ENCODE data around the gene KRTAP10-9. TPM values are rescaled to one million over a fixed set of nuclear protein-coding genes. Genes with fewer than 3 reads are reported as not detected.

KRTAP10-9 gene
- total RNA-seq, 1 donor from 2014 or later = not detected

- no peak for DNase-seq (ENCODE audit: low read depth)
- peaks cover 14% of the 10 kb centered on the region for H3K27me3 Mint-ChIP-seq (ENCODE audit: low read depth, unreplicated experiment)
- Histone ChIP-seq H3K9me3 (ENCODE audit: insufficient read depth, low read depth, low read length) (peaks cover 4% of the 10 kb centered on the region), H3K4me2 (ENCODE audit: low read length) (no peak overlapping the region), H3K27ac (ENCODE audit: low read depth, low read length) (no peak overlapping the region), H3K27me3 (ENCODE audit: insufficient read depth, low read length) (no peaks in the 10 kb centered on the region), H3K79me2 (ENCODE audit: insufficient read depth, low read length) (no peaks in the 10 kb centered on the region), H4K20me1 (ENCODE audit: insufficient read depth, low read length) (no peaks in the 10 kb centered on the region), H3K36me3 (ENCODE audit: insufficient read depth, low read length) (no peaks in the 10 kb centered on the region), H3K4me1 (ENCODE audit: insufficient read depth, low read length) (no peaks in the 10 kb centered on the region), H3K4me3 (ENCODE audit: insufficient read depth, low read depth, low read length) (no peak overlapping the region), H3K9ac (ENCODE audit: low read length) (no peak overlapping the region), H2AFZ (ENCODE audit: low read depth, low read length) (no peak overlapping the region)
- FAIRE-seq = no peak
- H3K4me1 Mint-ChIP-seq (ENCODE audit: low read depth, unreplicated experiment) = no peaks in the 10 kb centered on the region
- H3K4me3 Mint-ChIP-seq (ENCODE audit: unreplicated experiment) = no peak overlapping the region
- H3K9me3 Mint-ChIP-seq (ENCODE audit: unreplicated experiment) = peaks cover 42% of the 10 kb centered on the region
- no peak overlapping the region for H3K27ac Mint-ChIP-seq (ENCODE audit: unreplicated experiment)
- no peaks in the 10 kb centered on the region for H3K36me3 Mint-ChIP-seq (ENCODE audit: low read depth, unreplicated experiment)
- TF ChIP-seq EZH2 (IDR thresholded peaks at IDR 0.05; ENCODE audit: insufficient read depth, low read length) = no peak
- TF ChIP-seq CTCF (IDR thresholded peaks at IDR 0.05; ENCODE audit: insufficient read depth, low read depth, low read length) = no peak
These were observed 43.9 kb downstream of the KRTAP10-9 start for GRCh38 chr21:44670642-44671432.

- Histone ChIP-seq H3K4me1 (ENCODE audit: insufficient read depth, low read length) (no peaks in the 10 kb centered on the region), H3K27me3 (ENCODE audit: insufficient read depth, low read length) (peaks cover 1% of the 10 kb centered on the region), H3K36me3 (ENCODE audit: insufficient read depth, low read length) (no peaks in the 10 kb centered on the region), H3K4me3 (ENCODE audit: insufficient read depth, low read depth, low read length) (no peak overlapping the region), H3K9me3 (ENCODE audit: insufficient read depth, low read depth, low read length) (peaks cover 4% of the 10 kb centered on the region), H3K79me2 (ENCODE audit: insufficient read depth, low read length) (no peaks in the 10 kb centered on the region), H2AFZ (ENCODE audit: low read depth, low read length) (no peak overlapping the region), H3K27ac (ENCODE audit: low read depth, low read length) (no peak overlapping the region), H4K20me1 (ENCODE audit: insufficient read depth, low read length) (no peaks in the 10 kb centered on the region), H3K9ac (ENCODE audit: low read length) (no peak overlapping the region), H3K4me2 (ENCODE audit: low read length) (no peak overlapping the region)
- Mint-ChIP-seq H3K27me3 (ENCODE audit: low read depth, unreplicated experiment) (peaks cover 19% of the 10 kb centered on the region), H3K9me3 (ENCODE audit: unreplicated experiment) (peaks cover 45% of the 10 kb centered on the region), H3K4me3 (ENCODE audit: unreplicated experiment) (no peak overlapping the region), H3K36me3 (ENCODE audit: low read depth, unreplicated experiment) (no peaks in the 10 kb centered on the region), H3K27ac (ENCODE audit: unreplicated experiment) (no peak overlapping the region), H3K4me1 (ENCODE audit: low read depth, unreplicated experiment) (no peaks in the 10 kb centered on the region)
- TF ChIP-seq EZH2 (IDR thresholded peaks at IDR 0.05; ENCODE audit: insufficient read depth, low read length) (no peak), CTCF (IDR thresholded peaks at IDR 0.05; ENCODE audit: insufficient read depth, low read depth, low read length) (no peak)
- DNase-seq (ENCODE audit: low read depth) = no peak
- no peak for FAIRE-seq
These were observed 45.0 kb downstream of the KRTAP10-9 start for GRCh38 chr21:44671911-44672310.

DNA sequence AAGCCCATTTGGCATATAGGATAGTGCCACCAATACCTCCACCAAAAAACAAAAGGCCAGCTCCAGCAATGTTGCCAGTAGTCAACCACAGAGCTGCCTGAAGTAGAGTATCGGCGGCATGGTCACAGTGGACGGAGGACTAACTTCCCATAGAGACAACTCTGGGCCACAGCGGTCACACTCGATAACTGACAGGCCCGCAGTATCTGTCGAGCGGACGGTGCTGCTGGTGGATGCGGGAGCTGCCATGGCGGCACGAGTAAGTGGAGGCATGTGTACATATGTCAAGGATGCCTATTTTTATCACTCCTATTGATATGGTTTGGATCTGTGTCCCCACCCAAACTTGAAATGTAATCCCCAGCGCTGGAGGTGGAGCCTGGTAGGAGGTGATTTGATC, 51.0 kb downstream of the KRTAP10-9 start:
- H3K4me1 Mint-ChIP-seq (ENCODE audit: low read depth, unreplicated experiment) = no peaks in the 10 kb centered on the region
- no peak overlapping the region for H3K4me3 Mint-ChIP-seq (ENCODE audit: unreplicated experiment)
- no peaks in the 10 kb centered on the region for H3K79me2 ChIP-seq (ENCODE audit: insufficient read depth, low read length)
- no peaks in the 10 kb centered on the region for H3K4me1 ChIP-seq (ENCODE audit: insufficient read depth, low read length)
- H3K9me3 ChIP-seq (ENCODE audit: insufficient read depth, low read depth, low read length) = no peaks in the 10 kb centered on the region
- H3K27ac ChIP-seq (ENCODE audit: low read depth, low read length) = no peak overlapping the region
- no peak overlapping the region for H2AFZ ChIP-seq (ENCODE audit: low read depth, low read length)
- no peak overlapping the region for H3K4me2 ChIP-seq (ENCODE audit: low read length)
- H3K27ac Mint-ChIP-seq (ENCODE audit: unreplicated experiment) = no peak overlapping the region
- no peak overlapping the region for H3K9ac ChIP-seq (ENCODE audit: low read length)
- DNase-seq (ENCODE audit: low read depth) (no peak), FAIRE-seq (no peak)
- H3K27me3 Mint-ChIP-seq (ENCODE audit: low read depth, unreplicated experiment) = peaks cover 55% of the 10 kb centered on the region
- peaks cover 3% of the 10 kb centered on the region for H3K27me3 ChIP-seq (ENCODE audit: insufficient read depth, low read length)
- peaks cover 18% of the 10 kb centered on the region for H3K9me3 Mint-ChIP-seq (ENCODE audit: unreplicated experiment)
- TF ChIP-seq CTCF (IDR thresholded peaks at IDR 0.05; ENCODE audit: insufficient read depth, low read depth, low read length) (no peak), EZH2 (IDR thresholded peaks at IDR 0.05; ENCODE audit: insufficient read depth, low read length) (no peak)
- no peaks in the 10 kb centered on the region for H4K20me1 ChIP-seq (ENCODE audit: insufficient read depth, low read length)
- H3K36me3 Mint-ChIP-seq (ENCODE audit: low read depth, unreplicated experiment) = no peaks in the 10 kb centered on the region
- no peaks in the 10 kb centered on the region for H3K36me3 ChIP-seq (ENCODE audit: insufficient read depth, low read length)
- no peak overlapping the region for H3K4me3 ChIP-seq (ENCODE audit: insufficient read depth, low read depth, low read length)

All from astrocyte (in vitro differentiated cells and primary cell).